H9 (cell line): ENCODE results near the gene KLF16. TPM values are rescaled to one million over a fixed set of nuclear protein-coding genes. Genes with fewer than 3 reads are reported as not detected.

Experiments used
- DNase-seq: peaks from one replicate; pipeline ENCODE4 v3.0.0-alpha.2; 2017
- H2AFZ ChIP-seq: one replicate; pipeline ENCODE4 v1.6.1; 2013; ENCODE audit warnings: mild to moderate bottlenecking, low read length, control low read depth, moderate library complexity
- H2AK5ac ChIP-seq: 2 replicates; pipeline ENCODE4 v1.6.1; 2013; ENCODE audit warnings: low read length, control low read depth, mixed read lengths; ENCODE audit not compliant: insufficient read length
- H2BK120ac ChIP-seq: one replicate; pipeline ENCODE4 v1.6.1; 2013; ENCODE audit warnings: low read depth, mild to moderate bottlenecking, low read length, control low read depth, inconsistent platforms; ENCODE audit not compliant: poor library complexity, severe bottlenecking
- H2BK12ac ChIP-seq: 2 replicates; pipeline ENCODE4 v1.6.1; 2013; ENCODE audit warnings: low read length, control low read depth, mixed read lengths, low read depth; ENCODE audit not compliant: insufficient read length
- H2BK15ac ChIP-seq: 2 replicates; pipeline ENCODE4 v1.6.1; 2013; ENCODE audit warnings: low read depth, low read length, control low read depth
- H2BK20ac ChIP-seq: one replicate; pipeline ENCODE4 v1.6.1; 2013; ENCODE audit warnings: low read depth, mild to moderate bottlenecking, low read length, control low read depth, inconsistent platforms; ENCODE audit not compliant: poor library complexity, severe bottlenecking
- H2BK5ac ChIP-seq: 2 replicates; pipeline ENCODE4 v1.6.1; 2013; ENCODE audit warnings: low read length, control low read depth, mixed read lengths; ENCODE audit not compliant: insufficient read length
- H3K14ac ChIP-seq: 2 replicates; pipeline ENCODE4 v1.6.1; 2013; ENCODE audit warnings: low read length, control low read depth; ENCODE audit not compliant: insufficient read depth
- H3K18ac ChIP-seq: 2 replicates; pipeline ENCODE4 v1.6.1; 2013; ENCODE audit warnings: low read depth, mild to moderate bottlenecking, mixed read lengths, low read length, control low read depth; ENCODE audit not compliant: insufficient read length
- H3K23ac ChIP-seq: 2 replicates; pipeline ENCODE4 v1.6.1; 2013; ENCODE audit warnings: low read length, control low read depth, mixed read lengths, low read depth; ENCODE audit not compliant: insufficient read length
- H3K23me2 ChIP-seq: 2 replicates; pipeline ENCODE4 v1.6.1; 2013; ENCODE audit warnings: low read depth, mild to moderate bottlenecking, mixed read lengths, low read length, control low read depth; ENCODE audit not compliant: insufficient read length, poor library complexity, severe bottlenecking
- H3K27ac ChIP-seq: 2 replicates; pipeline ENCODE4 v1.5.1; 2013; ENCODE audit warnings: low read length, control low read depth, mixed read lengths, low read depth; ENCODE audit not compliant: insufficient read length
- H3K27me3 ChIP-seq: 2 replicates; pipeline ENCODE4 v1.6.1; 2013; ENCODE audit warnings: low read length, control low read depth, inconsistent platforms; ENCODE audit not compliant: insufficient read depth
- H3K4ac ChIP-seq: 2 replicates; pipeline ENCODE4 v1.6.1; 2013; ENCODE audit warnings: low read depth, mild to moderate bottlenecking, control low read depth, inconsistent platforms, low read length, moderate library complexity
- H3K4me1 ChIP-seq: 2 replicates; pipeline ENCODE4 v1.6.1; 2013; ENCODE audit warnings: low read length, control low read depth, inconsistent platforms; ENCODE audit not compliant: insufficient read depth
- H3K4me2 ChIP-seq: 2 replicates; pipeline ENCODE4 v1.6.1; 2013; ENCODE audit warnings: low read length, control low read depth, mixed read lengths; ENCODE audit not compliant: insufficient read length, insufficient read depth
- H3K56ac ChIP-seq: 2 replicates; pipeline ENCODE4 v1.6.1; 2013; ENCODE audit warnings: low read depth, mild to moderate bottlenecking, mixed read lengths, low read length, control low read depth; ENCODE audit not compliant: insufficient read length
- H3K79me1 ChIP-seq: 2 replicates; pipeline ENCODE4 v1.6.1; 2013; ENCODE audit warnings: low read depth, mild to moderate bottlenecking, moderate library complexity, low read length, control low read depth, inconsistent platforms; ENCODE audit not compliant: insufficient read depth, poor library complexity, severe bottlenecking
- H3K79me2 ChIP-seq: 2 replicates; pipeline ENCODE4 v1.6.1; 2013; ENCODE audit warnings: low read length, control low read depth, inconsistent platforms; ENCODE audit not compliant: insufficient read depth
- H3K9ac ChIP-seq: 2 replicates; pipeline ENCODE4 v1.6.1; 2013; ENCODE audit warnings: low read length, control low read depth, mixed read lengths; ENCODE audit not compliant: insufficient read length; ENCODE audit errors: extremely low read depth
- H3K9me3 ChIP-seq: one replicate; pipeline ENCODE4 v1.6.1; 2013; ENCODE audit warnings: low read depth, low read length, inconsistent platforms; ENCODE audit not compliant: control insufficient read depth
- H3T11ph ChIP-seq: one replicate; pipeline ENCODE4 v1.6.1; 2013; ENCODE audit warnings: mild to moderate bottlenecking, low read length, control low read depth, inconsistent platforms
- H4K20me1 ChIP-seq: one replicate; pipeline ENCODE4 v1.6.1; 2013; ENCODE audit not compliant: control insufficient read depth, insufficient read length, insufficient read depth
- H4K5ac ChIP-seq: 2 replicates; pipeline ENCODE4 v1.6.1; 2013; ENCODE audit warnings: low read depth, mild to moderate bottlenecking, mixed read lengths, low read length, control low read depth; ENCODE audit not compliant: insufficient read length
- H4K8ac ChIP-seq: replicated peaks from 2 replicates; pipeline ENCODE4 v1.6.1; 2013; ENCODE audit warnings: low read length, control low read depth, mixed read lengths, low read depth; ENCODE audit not compliant: insufficient read length
- H4K91ac ChIP-seq: 2 replicates; pipeline ENCODE4 v1.6.1; 2013; ENCODE audit warnings: low read depth, mild to moderate bottlenecking, moderate library complexity, mixed read lengths, low read length, control low read depth; ENCODE audit not compliant: insufficient read length
- H3K27ac Mint-ChIP-seq, 3 experiments: 2 replicates in 2 of 3; 3 replicates in 1 of 3; pipeline ENCODE4 v1.8.0; 2020 to 2021; ENCODE audit warnings: mixed read lengths in 3 of 3, mild to moderate bottlenecking in 1 of 3, moderate library complexity in 1 of 3
- H3K27me3 Mint-ChIP-seq: 2 replicates; pipeline ENCODE4 v1.8.0; 2021; ENCODE audit warnings: low read depth, mild to moderate bottlenecking, moderate library complexity, mixed read lengths
- H3K36me3 Mint-ChIP-seq, 3 experiments: 2 replicates in 2 of 3; 3 replicates in 1 of 3; pipeline ENCODE4 v1.8.0; 2020 to 2021; ENCODE audit warnings: low read depth in 3 of 3, mixed read lengths in 3 of 3; ENCODE audit not compliant: insufficient read depth in 1 of 3
- H3K4me1 Mint-ChIP-seq, 2 experiments: 2 replicates each; pipeline ENCODE4 v1.8.0; 2020; ENCODE audit warnings: mixed read lengths in 2 of 2
- H3K4me3 Mint-ChIP-seq, 2 experiments: 2 replicates in 1 of 2; 3 replicates in 1 of 2; pipeline ENCODE4 v1.8.0; 2020 to 2021; ENCODE audit warnings: mild to moderate bottlenecking in 2 of 2, mixed read lengths in 2 of 2, moderate library complexity in 1 of 2
- H3K9me3 Mint-ChIP-seq, 2 experiments: 2 replicates in 1 of 2; 3 replicates in 1 of 2; pipeline ENCODE4 v1.8.0; 2020; ENCODE audit warnings: mild to moderate bottlenecking in 2 of 2, mixed read lengths in 2 of 2, moderate library complexity in 1 of 2
- CTCF ChIP-seq: fragments of 200-600 bp; sonication (generic); conservative IDR thresholded peaks from 3 replicates; pipeline ENCODE4 v1.8.0; 2021; ENCODE audit warnings: antibody characterized with exemption, mild to moderate bottlenecking
- WGBS: extraction: QIAGEN DNeasy Blood & Tissue Kit; methylation state at CpG from one replicate; pipeline ENCODE4 v1.1.7; 2013; ENCODE audit warnings: missing lambda C conversion rate, low lambda C conversion rate, mixed read lengths; ENCODE audit not compliant: insufficient read length; ENCODE audit errors: extremely low coverage; 5-methylcytosine and 5-hydroxymethylcytosine counted together
- total RNA-seq: library from RNA; stranded (reverse); gene quantifications from 2 replicates; pipeline ENCODE4 v1.2.1, GENCODE V29; 2021

KLF16 gene
- total RNA-seq, 1 experiment from 2014 or later = 66.8 TPM

GRCh38 chr19:1906985-1907562 lies 43.7 kb upstream of the KLF16 start:
- no peak overlapping the region for H2BK20ac ChIP-seq
- H4K91ac ChIP-seq = no peak overlapping the region
- H3K27ac ChIP-seq = no peak overlapping the region
- no peak overlapping the region for H2BK5ac ChIP-seq
- H3K27ac Mint-ChIP-seq = no peak overlapping the region; a peak in 2 of 7 replicates
- H3K23me2 ChIP-seq = peaks cover 4% of the 10 kb centered on the region
- no peak overlapping the region for H2AK5ac ChIP-seq
- H3K27me3 ChIP-seq = no peaks in the 10 kb centered on the region
- no peaks in the 10 kb centered on the region for H4K20me1 ChIP-seq
- H3K27me3 Mint-ChIP-seq = no peaks in the 10 kb centered on the region
- H3K14ac ChIP-seq = no peak overlapping the region; the same call in 1 of the 2 replicates
- no peak overlapping the region for H4K8ac ChIP-seq
- no peak overlapping the region for H2BK120ac ChIP-seq
- H4K5ac ChIP-seq = no peak overlapping the region
- peaks cover 17% of the 10 kb centered on the region; the same call in 1 of the 2 replicates for H3K79me2 ChIP-seq
- H3K56ac ChIP-seq = no peak overlapping the region
- no peak overlapping the region; the same call in 1 of the 2 replicates for H3K4ac ChIP-seq
- no peak for TF ChIP-seq CTCF
- H3K23ac ChIP-seq = no peak overlapping the region
- no peaks in the 10 kb centered on the region; a peak in 1 of 5 replicates for H3K9me3 Mint-ChIP-seq
- peaks cover 11 to 17% of the 10 kb centered on the region in 2 experiments for H3K4me1 Mint-ChIP-seq
- H3K4me3 Mint-ChIP-seq = peak overlapping the region in 1 of 2 experiments; percentile 58; a peak in 3 of 5 replicates
- no peaks in the 10 kb centered on the region for H3K9me3 ChIP-seq
- no peak overlapping the region for H2AFZ ChIP-seq
- H3K18ac ChIP-seq = no peak overlapping the region
- WGBS = no CpG with 5 or more reads among the region's 10 CpGs
- no peak for DNase-seq
- H3K36me3 Mint-ChIP-seq = peaks cover 5 to 12% (median 8%) of the 10 kb centered on the region in 3 experiments; a peak in 6 of 7 replicates
- no peak overlapping the region for H2BK15ac ChIP-seq
- H3K4me1 ChIP-seq = 0 out of 2 replicates have a peak, but pooled peaks cover 2% of the 10 kb centered on the region
- H2BK12ac ChIP-seq = no peak overlapping the region
- no peak overlapping the region for H3K9ac ChIP-seq
- peaks cover 4% of the 10 kb centered on the region for H3K79me1 ChIP-seq
- H3K4me2 ChIP-seq = no peak overlapping the region
- H3T11ph ChIP-seq = no peak overlapping the region
